ENCODE data around the gene DIS3L2.

DNA sequence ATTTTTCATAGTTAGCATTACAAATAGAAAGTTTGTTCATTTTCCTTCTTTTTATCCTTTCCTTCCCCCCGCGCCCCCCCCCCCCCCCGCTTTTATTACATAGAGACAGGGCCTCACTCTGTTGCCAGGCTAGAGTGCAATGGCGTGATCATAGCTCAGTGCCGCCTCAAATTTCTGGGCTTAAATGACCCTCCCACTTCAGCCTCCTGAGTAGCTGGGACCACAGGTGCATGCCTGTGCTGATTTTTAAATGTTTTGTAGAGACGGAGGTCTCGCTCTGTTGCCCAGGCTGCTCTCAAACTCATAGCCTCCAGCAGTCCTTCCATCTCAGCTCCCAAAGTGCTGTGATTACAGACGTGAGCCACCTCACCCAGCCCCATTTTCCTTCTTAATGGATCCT, 325.8 kb downstream of the DIS3L2 start:
- TF ChIP-seq SIN3A (IDR thresholded peaks at IDR 0.05; ENCODE audit: borderline replicate concordance, insufficient read depth, low read length) (no peak), POLR2AphosphoS5 (IDR thresholded peaks at IDR 0.05; ENCODE audit: low read depth, low read length) (no peak), TAF1 (IDR thresholded peaks at IDR 0.05; ENCODE audit: borderline replicate concordance, insufficient read depth, low read length) (no peak)

Measured in PFSK-1 (cell line).